GM18511 (cell line): Measurements from ENCODE around the gene NPHS2.

ENCODE experiments used
- ATAC-seq: cut with Tn5 transposase; IDR thresholded peaks from one replicate; pipeline ENCODE4 v1.9.1; 2021; ENCODE audit warnings: mild to moderate bottlenecking, moderate library complexity; ENCODE audit not compliant: unreplicated experiment

Gene NPHS2

DNA sequence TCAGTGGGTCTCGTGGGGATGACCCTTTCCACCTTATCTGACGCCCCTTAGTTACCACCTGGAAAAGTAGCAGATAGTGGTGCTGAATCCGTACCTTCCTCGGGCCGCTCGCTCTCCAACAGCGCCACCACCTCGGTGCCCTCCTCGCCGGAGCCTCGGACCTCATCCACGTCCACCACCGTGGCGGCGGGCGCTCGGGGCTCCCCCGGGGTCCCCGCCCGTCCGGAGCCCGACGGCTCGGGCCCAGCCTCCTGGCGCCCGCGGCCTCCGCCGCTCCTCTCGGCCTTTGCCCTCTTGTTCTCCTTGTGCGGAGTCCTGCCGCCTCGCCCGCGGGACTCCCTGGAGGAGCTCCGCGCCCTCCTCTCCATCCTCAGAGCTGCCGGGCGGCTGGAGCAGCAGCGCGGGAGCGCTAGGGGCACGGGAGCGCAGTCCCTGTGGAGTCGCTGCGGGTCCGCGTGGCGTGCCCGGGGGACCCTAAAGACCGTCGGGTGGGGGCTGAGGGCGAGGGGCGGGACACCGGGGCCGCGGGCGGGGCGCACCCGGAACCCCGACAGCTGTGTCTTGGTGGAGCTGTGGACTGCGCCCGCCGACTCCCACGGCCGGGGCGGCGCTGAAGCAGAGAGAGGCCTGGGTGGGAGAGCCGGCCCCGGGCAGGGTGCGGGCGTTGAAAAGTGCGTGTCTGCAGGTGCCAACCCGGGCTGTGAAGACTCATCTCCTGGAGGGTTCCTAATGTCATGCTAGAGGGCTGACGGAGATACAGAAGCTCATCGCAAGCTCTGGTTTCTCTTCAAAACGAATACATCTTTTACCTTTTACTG is at the start of gene NPHS2:
Gene NPHS2, minus strand, starts transcription at position 452 of the 818 bp plus-strand sequence. Its CDS starts 84 bp downstream, at position 368.
- ATAC-seq = no peak

DNA sequence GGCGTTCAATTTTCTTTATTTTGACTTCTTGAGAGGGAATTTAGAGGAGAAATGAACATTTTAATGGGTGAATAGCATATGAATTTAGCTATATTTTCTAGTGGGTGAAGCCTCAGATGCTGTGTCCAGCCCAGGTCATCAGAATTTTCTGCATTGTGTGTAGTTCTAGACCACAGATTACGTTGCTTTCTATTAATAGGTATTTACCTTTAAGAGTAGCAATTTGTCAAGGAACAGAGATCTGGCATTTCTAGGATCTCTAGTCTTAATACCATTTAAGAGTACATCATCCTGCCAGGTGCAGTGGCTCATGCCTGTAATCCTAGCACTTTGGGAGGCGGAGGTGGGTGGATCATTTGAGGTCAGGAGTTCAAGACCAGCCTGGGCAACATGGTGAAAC is 36.6 kb upstream of the NPHS2 start:
- no peak for ATAC-seq

DNA sequence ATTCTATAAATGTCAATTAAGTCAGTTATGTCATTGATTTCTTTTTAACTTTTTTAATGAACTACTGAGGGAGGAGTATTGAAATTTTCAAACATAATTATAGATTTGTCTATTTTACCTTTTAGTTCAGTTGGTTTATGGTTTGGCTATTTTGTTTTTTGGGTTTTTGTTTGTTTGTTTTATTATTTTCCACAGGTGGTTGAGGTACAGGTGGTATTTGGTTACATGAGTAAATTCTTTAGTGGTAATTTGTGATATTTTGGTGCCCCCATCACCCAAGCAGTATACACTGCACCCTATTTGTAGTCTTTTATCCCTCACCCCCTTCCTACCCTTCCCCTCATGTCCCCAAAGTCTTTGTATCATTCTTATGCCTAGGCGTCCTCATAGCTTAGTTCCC is 25.3 kb upstream of the NPHS2 start:
- no peak for ATAC-seq

DNA sequence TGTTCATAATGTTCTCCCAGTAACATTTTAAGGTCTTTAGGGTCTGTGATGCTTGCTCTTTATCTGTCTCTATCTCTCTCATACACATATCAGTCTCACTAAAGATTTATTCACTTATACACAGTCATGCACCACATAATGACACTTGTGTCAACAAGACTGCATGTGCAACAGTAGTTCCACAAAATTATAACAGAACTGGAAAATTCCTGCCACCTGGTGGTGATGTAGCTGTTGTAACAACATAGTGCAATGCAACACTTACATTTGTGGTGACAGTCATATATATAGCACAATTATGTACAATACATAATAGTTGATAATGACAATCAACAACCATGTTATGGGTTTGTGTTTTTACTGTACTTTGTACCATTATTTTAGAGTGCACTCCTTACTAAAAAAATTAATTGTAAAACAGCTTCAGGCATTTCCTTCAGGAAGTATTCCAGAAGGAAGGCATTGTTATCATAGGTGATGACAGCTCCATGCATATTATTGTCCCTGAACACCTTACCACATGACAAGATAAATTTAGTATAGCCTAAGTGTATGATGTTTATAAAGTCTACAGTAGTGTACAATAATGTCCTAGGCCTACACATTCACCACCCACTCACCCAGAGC is 24.0 kb upstream of the NPHS2 start:
- ATAC-seq = no peak

DNA sequence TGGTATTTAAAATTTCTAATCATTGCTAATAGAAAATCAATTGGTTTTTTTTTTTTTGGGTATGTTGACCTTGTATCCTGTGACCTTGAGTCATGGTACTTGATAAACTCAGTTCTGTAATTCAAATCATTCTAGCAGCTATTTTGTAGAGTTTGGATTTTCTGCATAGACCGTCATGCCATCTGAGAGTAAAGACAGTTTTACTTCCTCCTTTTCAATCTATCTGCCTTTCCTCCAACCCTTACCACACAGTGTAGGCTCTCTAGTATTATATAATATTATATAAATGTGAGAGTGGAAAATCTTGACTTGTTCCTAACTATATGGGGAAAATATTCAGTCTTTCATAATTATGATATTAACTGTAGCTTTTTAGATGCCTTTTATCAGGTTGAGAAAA is 22.9 kb upstream of the NPHS2 start:
- ATAC-seq = no peak

DNA sequence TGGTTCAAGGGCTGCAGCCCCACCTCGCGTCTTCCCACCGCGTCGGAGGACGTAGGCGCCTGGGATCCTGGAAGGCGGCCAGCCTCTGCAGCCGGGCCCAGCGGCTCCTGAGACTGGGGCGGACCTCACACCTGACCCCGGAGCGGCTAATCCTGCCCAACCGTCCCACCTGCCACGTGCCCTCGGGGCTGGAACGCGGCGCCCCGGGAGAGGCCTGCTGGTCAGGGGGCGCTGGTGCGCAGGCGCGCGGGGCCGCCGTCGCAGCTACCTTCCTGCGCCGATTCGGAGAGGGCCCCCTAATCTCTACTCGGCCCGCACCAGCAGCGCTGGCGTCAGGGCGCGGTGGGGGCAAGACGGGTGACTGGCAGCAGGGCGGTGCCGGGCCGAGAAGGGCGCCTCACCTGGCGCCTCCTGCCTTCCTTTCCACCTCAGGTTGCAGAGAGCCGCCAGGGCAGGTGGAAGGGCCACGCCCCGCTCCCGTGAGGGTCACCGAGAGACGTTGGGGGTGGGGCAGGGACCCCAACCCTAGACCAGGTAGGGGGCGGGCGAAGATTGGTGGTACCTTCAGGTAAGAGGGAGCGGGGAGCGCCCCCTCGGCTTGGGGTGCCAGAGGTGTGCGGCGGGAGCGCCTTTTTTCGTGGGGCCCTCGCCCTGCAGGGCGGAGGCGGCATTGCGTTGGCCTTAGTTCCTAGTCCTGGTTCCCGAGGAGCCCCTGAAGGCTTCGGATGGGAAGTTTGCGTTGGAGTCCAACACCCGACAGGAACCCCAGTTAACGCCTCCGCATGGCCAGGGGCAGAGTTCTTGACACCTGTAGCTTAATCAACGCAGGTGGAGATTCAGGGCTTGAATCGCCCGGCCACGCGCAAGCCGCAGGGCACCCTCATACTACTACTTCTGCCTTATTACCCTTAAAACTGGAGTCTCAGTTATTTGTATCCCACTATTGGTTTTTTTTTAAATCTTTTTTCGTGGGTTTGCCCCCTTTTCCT is 16.1 kb upstream of the NPHS2 start, which contains the start of gene TDRD5:
Gene TDRD5, plus strand, starts transcription at position 241 of the 989 bp plus-strand sequence. CDS start 784 bp downstream, outside the sequence.
- no peak for ATAC-seq

DNA sequence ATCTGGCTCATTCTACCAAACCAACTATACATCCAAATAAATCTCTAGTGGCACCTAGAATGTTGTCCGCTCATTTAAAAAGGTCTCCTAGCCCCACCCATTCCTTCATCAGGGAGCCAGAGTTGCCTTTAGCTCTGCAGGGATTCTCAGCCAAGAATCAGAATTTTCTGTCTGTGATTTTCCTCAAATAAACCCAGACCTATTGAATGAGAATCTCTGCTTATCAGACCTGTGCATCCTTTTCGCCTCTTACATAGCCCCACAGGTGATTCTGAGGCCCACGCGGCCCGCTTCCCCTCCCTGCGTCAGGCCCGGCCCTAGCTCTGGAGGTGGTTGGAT is 15.5 kb upstream of the NPHS2 start:
- ATAC-seq = no peak

DNA sequence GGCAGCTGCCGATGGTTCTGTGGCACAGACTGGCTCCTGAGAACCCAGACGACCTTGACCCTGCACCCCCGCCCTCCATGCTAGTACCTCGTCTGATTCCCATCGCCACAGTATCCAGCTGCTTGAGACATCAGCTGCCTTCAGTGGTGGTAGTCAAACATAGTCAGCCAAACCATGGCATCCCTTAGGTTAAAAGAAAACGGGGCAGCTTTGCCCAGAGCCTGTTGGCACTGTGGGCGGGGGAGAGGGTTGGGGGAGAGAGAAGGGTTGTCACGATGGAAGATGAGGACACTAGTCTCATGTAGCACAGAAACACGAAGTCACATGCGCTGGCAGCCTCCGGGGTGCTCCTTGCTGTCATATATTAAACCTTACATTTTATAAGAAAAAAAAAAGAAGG is 14.9 kb upstream of the NPHS2 start:
- no peak for ATAC-seq

DNA sequence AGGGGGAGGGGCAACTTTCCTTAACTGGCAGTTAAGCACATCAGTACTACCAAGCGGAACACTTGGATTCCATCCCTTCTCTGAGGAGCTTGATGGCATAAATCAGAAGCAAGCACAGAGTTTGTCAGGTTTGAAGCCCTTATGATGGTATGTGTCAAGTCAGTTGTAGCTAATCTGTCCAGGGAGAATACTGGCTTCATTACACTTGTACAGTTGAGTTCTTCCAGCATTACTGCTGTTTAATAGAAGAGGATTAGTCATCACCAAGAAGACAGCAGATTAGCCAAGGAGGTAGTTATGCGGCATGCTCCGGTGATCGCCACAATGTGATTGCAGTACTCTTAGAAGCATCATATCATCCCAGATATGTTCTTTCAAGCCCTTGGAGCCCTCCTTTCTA is 13.8 kb upstream of the NPHS2 start:
- ATAC-seq = no peak

DNA sequence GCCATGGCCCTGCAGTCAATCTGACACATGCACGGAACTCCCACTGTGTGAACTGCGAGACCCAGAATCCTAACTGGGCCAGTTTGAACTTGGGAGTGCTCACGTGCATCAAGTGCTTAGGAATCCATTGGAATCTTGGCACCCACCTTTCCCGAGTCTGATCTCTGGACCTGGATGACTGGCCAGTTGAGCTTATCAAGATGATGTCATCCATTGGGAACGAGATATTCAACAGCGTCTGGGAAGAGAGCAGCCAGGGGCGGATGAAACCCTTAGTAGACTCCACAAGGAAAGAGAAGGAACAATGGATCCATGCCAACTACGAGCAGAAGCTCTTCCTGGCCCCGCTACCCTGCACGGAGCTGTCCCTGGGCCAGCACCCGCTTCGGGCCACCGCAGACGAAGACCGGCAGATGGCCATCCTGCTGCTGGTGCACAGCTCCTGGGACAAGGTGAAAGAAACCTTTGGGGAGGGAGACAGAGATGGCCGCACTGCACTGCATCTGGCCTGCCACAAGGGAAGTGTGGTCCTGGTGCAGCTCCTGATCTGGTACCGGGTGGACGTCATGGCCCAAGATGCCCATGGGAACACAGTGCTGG is 12.8 kb upstream of the NPHS2 start:
- no peak for ATAC-seq

DNA sequence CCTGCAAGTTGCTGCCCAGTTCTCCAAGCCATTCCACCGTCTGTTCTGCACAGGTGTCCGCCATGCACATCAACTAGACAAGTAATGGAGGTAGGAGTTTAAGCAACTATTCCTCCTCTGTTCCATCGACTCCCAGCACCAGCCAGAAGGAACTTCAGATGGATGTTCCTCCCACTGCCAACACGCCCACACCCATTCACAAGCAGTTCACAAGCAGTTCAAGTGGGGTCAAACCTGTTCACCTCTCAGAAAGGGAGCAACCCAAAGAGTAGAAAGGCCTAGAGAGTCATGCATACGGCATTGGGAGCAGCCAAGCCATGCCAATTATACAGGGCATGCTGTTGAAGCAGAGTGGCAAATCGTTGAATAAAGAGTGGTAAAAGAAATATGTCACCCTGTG is 11.6 kb upstream of the NPHS2 start:
- ATAC-seq = no peak

DNA sequence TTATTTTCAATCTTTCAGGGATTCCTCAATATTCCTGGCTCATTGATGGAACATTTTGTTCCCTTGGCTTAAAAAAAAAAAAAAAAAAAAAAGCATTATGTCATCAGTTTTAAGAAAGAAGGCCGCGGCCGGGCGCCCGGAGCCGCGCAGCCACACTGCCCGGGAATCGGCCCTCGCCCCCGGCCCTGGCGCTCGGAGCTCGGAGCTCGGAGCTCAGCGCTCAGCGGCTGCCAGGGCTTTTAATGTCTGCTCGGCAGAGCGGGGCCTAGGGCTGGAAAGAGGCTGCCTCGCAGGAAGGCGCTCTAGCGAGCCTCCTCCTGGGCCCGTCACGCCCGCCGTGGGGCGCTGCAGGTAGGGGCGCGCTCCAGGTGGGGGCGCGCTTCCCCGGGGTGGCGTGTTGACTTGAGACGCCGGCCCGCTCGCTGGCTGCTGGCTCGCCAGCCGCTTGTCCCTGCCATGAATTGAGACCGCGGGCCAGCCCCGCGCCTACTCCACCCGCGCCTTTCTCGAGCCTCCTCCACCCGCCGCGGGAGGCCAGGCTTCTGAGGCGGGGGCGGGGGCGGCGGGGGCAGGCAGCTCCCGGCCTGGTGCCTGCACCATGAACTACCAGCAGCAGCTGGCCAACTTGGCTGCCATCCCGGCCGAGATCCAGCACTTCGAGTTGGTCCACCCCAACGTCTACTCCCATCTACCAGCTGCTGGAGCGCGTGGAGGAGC is 10.5 kb upstream of the NPHS2 start:
- no peak for ATAC-seq

DNA sequence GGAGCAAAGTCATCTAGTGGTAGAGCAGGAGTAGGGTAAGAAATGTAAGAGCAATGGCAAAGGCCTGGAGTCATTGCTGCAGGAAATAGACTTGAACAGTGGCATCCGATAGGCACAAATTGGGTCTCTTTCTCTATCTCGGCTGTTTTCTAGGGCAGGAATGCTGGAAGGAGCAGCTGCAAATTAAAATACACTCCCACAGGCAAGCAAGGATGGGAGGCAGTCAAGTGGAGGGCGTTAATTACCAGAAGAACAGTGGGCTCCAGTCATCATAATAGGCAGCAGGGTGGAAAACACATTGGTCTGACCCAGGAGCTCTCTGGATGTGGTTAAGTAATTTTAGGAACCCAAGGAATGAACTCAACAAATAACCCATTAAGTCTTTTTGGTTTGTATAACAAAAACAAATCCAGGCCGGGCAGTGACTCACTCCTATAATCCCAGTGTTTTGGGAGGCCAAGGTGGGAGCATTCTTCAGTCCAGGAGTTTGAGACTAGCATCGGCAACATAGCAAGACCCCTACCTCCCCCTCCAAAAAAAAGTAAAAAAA is 8.1 kb upstream of the NPHS2 start:
- no peak for ATAC-seq

DNA sequence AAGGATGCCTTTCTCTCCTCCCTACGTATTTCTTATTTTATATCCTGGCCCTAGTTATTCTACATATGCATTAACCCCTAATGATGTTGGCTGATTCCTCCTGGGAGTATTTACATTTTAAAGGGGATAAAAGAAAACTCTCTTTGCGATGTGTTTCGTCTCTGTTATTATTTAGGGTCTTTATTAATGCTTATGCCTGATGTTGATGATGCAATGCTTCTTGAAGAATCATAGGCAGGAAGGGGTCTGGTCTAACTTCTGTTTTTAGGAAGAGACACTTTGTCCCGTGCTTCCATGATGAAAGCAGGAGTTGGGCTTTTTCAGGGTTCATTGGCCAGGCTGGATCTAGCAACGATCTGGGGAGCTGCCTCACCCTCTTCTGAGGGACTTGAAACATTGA is 761 bp upstream of the NPHS2 start:
- ATAC-seq = no peak

DNA sequence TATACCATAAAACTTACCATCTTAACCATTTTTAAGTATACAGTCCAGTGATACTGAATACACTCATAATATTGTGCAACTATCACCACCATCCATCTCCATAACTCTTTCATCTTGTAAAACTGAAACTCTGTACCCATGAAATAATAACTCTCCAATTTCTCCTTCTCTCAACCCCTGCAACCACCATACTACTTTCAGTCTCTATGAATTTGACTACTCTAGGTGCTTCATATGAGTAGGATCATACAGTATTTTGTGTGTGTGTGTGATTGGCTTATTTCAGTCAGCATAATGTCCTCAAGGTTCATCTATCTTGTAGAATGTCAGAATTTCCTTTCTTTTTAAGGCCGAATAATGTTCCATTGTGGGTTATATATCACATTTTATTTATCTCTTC is 17.7 kb downstream of the NPHS2 start:
- ATAC-seq = no peak

DNA sequence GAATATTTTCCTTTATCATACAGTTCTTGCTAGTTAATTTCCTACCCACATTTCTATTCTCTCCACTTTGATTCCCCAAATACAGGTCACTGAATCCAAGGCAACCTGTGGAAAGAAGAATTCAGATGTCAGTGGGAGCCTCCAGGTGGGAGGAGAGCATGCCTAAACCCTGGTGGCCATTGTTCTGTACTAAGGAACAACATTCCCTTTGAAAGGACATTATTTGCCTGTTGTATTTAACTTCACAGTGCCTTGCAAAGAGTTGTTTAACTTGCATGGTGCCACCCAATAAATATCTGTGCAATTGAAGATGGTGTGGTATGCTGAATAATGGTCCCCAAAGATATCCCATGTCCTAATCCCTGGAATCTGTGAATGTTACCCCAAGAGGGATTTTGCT is 21.3 kb downstream of the NPHS2 start:
- ATAC-seq = no peak

DNA sequence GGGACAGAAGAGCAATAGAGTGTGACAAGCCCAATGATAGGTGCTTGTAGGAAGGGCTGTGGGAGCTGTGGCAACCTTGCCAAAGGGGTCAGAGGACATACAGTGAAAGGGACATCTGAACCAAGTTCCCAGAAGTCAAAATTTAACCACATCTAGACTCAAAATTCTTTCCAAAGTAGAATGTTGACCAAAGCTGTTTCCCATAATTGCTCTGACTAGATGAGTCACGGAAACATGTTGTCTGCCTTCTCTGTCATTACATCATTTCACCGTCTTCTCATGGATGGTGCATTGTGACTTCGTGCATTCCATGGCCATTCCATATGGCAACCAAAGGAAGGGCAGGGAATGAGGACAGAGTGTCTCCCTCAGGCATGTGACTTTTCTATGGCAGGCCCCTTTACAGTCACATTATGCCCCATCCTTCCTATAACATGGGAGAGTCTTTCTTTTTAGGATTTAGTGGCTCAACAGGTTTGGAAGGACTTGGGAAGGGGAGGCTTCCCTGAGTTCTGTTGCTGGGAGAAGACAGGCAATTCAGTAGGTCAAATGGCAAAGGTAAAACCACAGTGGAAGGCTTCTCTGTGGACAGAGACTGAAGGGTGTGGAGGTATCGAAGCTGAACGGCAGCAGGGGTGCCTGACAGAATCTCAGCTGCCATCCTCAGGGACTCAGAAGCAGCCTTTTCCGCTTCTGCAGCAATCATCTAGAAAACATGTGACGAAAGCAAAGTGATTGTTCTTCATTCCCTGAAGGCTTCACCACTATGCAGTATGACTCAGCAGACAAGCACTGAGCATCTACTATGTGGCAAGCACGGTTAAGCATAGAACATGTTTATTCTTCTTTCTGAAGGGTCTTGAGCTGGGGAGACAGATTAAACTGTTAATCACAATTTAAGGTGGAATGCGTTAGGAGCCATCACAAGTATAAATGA is 24.7 kb downstream of the NPHS2 start:
- no peak for ATAC-seq

DNA sequence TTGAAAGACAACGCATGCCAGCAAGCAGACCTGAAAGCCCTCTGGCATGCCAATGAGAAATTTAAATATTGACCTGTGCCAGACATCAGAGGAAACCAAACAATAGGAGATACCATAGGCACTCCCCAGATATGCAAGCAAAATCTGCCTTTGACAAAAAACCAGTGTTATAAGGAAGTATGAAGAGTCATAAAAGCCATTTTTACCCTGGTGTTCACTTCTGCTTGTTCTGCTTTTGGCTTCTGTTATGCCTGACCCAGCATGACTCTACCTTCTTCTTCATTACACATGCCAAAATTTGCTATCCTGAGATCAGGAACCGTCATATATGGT is 26.4 kb downstream of the NPHS2 start:
- no peak for ATAC-seq
